ENCODE measurements around the gene FOXN4. TPM values are rescaled to one million over a fixed set of nuclear protein-coding genes. Genes with fewer than 3 reads are reported as not detected.

Gene FOXN4
- total RNA-seq, 1 experiment from 2014 or later = 0.52 TPM

DNA sequence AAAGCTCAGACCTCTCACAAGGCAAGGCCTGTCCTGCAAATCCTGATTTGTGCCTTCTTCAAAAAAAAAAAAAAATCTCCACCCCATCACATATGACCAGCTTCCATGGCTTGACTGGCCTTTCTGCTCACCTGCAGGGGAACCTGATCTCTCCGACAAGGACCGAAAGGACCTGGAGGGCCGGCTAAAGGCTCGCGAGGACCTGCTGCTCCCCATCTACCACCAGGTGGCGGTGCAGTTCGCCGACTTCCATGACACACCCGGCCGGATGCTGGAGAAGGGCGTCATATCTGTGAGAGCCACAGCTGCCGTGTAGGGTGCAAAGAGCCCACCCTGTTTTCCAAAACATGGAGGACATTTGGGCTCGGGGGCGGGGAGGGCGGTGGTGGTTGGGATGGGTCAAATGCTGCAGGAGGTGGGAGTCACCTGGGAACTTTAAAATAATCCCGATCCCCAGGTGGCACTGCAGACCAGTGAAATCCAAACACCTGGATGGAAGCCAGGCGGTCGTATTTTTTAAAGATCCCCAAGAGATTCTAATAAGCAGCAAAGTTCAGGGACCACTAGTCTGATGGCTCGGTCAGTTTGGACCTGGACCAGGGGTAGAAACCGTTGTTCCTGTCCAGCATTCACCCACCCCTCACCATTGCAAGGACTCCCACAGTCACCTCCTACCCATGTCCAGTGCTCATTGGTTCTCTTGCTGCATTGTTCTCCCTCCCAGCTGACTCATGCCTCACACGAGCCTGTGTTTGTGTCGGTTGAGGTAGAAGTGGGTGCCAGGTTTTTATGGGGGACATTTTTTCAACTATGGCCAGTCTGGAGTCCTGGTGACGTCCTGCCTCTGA is 44.8 kb downstream of the FOXN4 start:
- Histone ChIP-seq H3K4me2 (ENCODE audit: low read length) (peak overlapping the region; percentile 66), H3K4me3 (replicated peaks in 1 of 2; ENCODE audit: low read depth in 1 of 2, low read length in 2 of 2) (peak overlapping the region in 1 of 2 experiments; percentile 13; a peak in 1 of 4 replicates), H3K79me2 (ENCODE audit: insufficient read depth, low read length) (no peaks in the 10 kb centered on the region), H3K9me2 (ENCODE audit: insufficient read depth) (no peaks in the 10 kb centered on the region), H3K9ac (ENCODE audit: low read length) (no peak overlapping the region), H3K27me3 (ENCODE audit: insufficient read depth, low read length) (no peaks in the 10 kb centered on the region), H4K20me1 (ENCODE audit: insufficient read depth) (no peaks in the 10 kb centered on the region), H3K36me3 (ENCODE audit: control insufficient read depth in 1 of 2, insufficient read depth in 2 of 2, low read length in 2 of 2) (no peaks in the 10 kb centered on the region), H3K4me1 (ENCODE audit: control insufficient read depth in 1 of 2, insufficient read depth in 2 of 2, low read length in 2 of 2) (peaks cover 0 to 13% of the 10 kb centered on the region in 2 experiments; a peak in 2 of 4 replicates), H3K27ac (ENCODE audit: low read depth, low read length) (no peak overlapping the region), H2AFZ (ENCODE audit: low read depth, low read length, poor library complexity, severe bottlenecking) (peak overlapping the region; percentile 71), H3K9me3 (ENCODE audit: control insufficient read depth in 1 of 2, insufficient read depth in 1 of 2, low read depth in 1 of 2, low read length in 2 of 2) (no peaks in the 10 kb centered on the region)
- peak; percentile 88 for TF ChIP-seq RAD21 (IDR thresholded peaks at IDR 0.05; ENCODE audit: low read depth)
- peak; percentile 95 to 97 (median 95) for TF ChIP-seq CTCF (IDR thresholded peaks at IDR 0.05 in 2 of 3, conservative IDR thresholded peaks at IDR 0.05 in 1 of 3; ENCODE audit: borderline replicate concordance in 1 of 3, insufficient read depth in 1 of 3, low read depth in 2 of 3, low read length in 2 of 3)
- 0 out of 2 replicates have a peak, but pooled peaks have one; percentile 33 for TF ChIP-seq CBX3 (IDR thresholded peaks at IDR 0.05; ENCODE audit: low read depth)
- peak; percentile 31 for TF ChIP-seq YY1 (IDR thresholded peaks at IDR 0.05; ENCODE audit: extremely low read depth, insufficient replicate concordance, low read depth, low read length)
- TF ChIP-seq POLR2AphosphoS5 (IDR thresholded peaks at IDR 0.05; ENCODE audit: low read depth, low read length) = no peak
- TF ChIP-seq EGR1 (IDR thresholded peaks at IDR 0.05; ENCODE audit: low read depth) = no peak
- ATAC-seq (peak; percentile 98), DNase-seq (ENCODE audit: low read depth, low spot score) (peak; percentile 77)
- ChIA-PET POLR2A (no interaction called here), RAD21 (ENCODE audit: low non-redundant PET in 1 of 2, low total read pairs in 2 of 2, uncharacterized antibody in 2 of 2, unreplicated experiment in 2 of 2) (interaction anchor here (0.6 to 1.6 kb wide), 4 partner anchors 121 to 511 kb away, joined by 3 to 5 read pairs (median 4); no protein-coding TSS in a partner anchor), CTCF (interaction anchor here (0.6 to 3.5 kb wide), 9 partner anchors 9 to 164 kb away, joined by 3 to 58 read pairs (median 6); no protein-coding TSS in a partner anchor)
- no TSS peak for BruUV-seq (replicated peaks)
- intact Hi-C loops (cut with micrococcal nuclease) = loop anchor here (1.0 to 2.0 kb wide), 2 partner anchors 121 to 510 kb away; no protein-coding TSS in a partner anchor

All from HCT116 (cell line).